Activated T-cell treated with anti-CD3 and anti-CD28 coated beads, Interleukin-2, amount 50 U/mL, for 24 hours (primary cell): ENCODE measurements around the gene ZP3.
"Not testable (repeated sequence)": the region's sequence is repeated elsewhere in the genome, so short reads cannot be mapped to it uniquely, and the experiment has no call there.

Experiments
- DNase-seq: peaks from one replicate; pipeline ENCODE4 v3.0.0-alpha.2; 2020
- H3K27ac Mint-ChIP-seq: 2 replicates; pipeline ENCODE4 v1.8.0; 2020; ENCODE audit warnings: mild to moderate bottlenecking, mixed read lengths
- H3K27me3 Mint-ChIP-seq: 2 replicates; pipeline ENCODE4 v1.8.0; 2020; ENCODE audit warnings: mixed read lengths
- H3K36me3 Mint-ChIP-seq: 2 replicates; pipeline ENCODE4 v1.8.0; 2020; ENCODE audit warnings: low read depth, mixed read lengths
- H3K4me1 Mint-ChIP-seq: 2 replicates; pipeline ENCODE4 v1.8.0; 2020; ENCODE audit warnings: low read depth, mixed read lengths
- H3K4me3 Mint-ChIP-seq: 2 replicates; pipeline ENCODE4 v1.8.0; 2020; ENCODE audit warnings: mild to moderate bottlenecking, moderate library complexity, mixed read lengths
- H3K9me3 Mint-ChIP-seq: 2 replicates; pipeline ENCODE4 v1.8.0; 2020; ENCODE audit warnings: mixed read lengths

Gene ZP3

DNA sequence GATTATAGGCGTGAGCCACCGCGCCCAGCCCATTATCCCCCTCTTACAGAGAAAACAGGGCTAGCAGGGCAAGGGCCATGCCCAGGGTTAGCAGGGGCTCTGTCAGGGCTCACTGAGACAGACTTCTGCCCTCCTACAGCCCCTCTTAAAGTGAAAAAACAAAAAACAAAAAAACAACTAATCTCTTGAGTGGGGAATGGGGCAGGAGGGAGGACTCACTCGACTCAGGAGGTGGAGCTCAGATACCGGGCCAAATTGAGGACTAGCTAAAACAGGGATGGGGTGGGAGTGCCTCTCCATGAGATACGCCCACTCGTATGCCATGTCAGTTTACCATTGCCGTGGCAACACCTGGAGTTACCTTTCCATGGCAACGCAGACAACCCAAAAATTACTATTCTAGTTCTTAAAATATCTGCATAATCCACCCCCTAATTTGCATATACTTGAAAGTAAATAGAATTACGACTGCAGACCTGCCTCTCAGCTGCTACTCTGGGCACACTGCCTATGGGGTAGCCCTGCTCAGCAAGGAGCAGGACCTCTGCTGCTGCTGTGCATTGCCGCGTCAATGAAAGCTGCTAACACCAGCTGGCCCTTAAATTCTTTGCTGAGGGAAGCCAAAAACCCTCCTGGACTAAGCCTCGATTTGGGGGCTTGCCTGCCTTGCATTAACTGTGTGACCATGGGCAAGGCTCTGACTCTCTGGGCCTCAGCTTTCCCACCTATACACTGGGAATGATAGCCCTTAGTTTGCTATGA, 28.6 kb upstream of the ZP3 start:
- no peak for DNase-seq
- no peaks in the 10 kb centered on the region for H3K9me3 Mint-ChIP-seq
- peaks cover 2% of the 10 kb centered on the region for H3K36me3 Mint-ChIP-seq
- no peak overlapping the region for H3K4me3 Mint-ChIP-seq
- no peaks in the 10 kb centered on the region for H3K27me3 Mint-ChIP-seq
- H3K27ac Mint-ChIP-seq, result no peak overlapping the region
- peaks cover 30% of the 10 kb centered on the region for H3K4me1 Mint-ChIP-seq

- Mint-ChIP-seq H3K4me1 (peaks cover 29% of the 10 kb centered on the region), H3K9me3 (no peaks in the 10 kb centered on the region), H3K36me3 (peaks cover 2% of the 10 kb centered on the region), H3K27me3 (no peaks in the 10 kb centered on the region), H3K4me3 (peak overlapping the region; percentile 77), H3K27ac (no peak overlapping the region)
- no peak for DNase-seq
Observed at GRCh38 chr7:76396864-76397263, 27.9 kb upstream of the ZP3 start.

GRCh38 chr7:76397409-76398183, 27.2 kb upstream of the ZP3 start:
- peak overlapping the region; percentile 84 for H3K27ac Mint-ChIP-seq
- no peaks in the 10 kb centered on the region for H3K27me3 Mint-ChIP-seq
- peaks cover 23% of the 10 kb centered on the region for H3K4me1 Mint-ChIP-seq
- H3K4me3 Mint-ChIP-seq, result peak overlapping the region; percentile 77
- H3K36me3 Mint-ChIP-seq, result peaks cover 2% of the 10 kb centered on the region
- no peaks in the 10 kb centered on the region for H3K9me3 Mint-ChIP-seq
- DNase-seq, result peak; percentile 89

DNA sequence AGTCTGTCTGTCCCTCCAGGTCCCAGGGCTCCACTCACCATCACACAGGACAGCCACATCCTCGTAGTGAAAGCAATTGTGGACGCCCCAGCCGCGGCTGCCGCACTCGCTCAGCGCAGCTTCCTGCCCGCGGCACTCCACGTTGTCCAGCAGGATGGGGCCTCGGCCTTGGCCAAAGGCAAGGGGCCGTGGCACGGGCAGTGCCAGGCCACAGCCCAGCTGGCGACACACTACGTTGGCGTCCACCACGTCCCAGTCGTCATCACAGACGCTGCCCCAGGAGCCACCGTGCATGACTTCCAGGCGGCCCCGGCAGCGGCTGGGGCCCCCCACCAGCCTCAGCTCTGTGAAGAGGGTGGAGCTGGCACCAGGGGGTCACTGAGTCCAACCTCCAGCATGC, 24.5 kb upstream of the ZP3 start:
- Mint-ChIP-seq H3K27me3 (no peaks in the 10 kb centered on the region), H3K4me3 (no peak overlapping the region), H3K4me1 (peaks cover 16% of the 10 kb centered on the region), H3K27ac (no peak overlapping the region), H3K9me3 (no peaks in the 10 kb centered on the region), H3K36me3 (peaks cover 2% of the 10 kb centered on the region)
- no peak for DNase-seq

GRCh38 chr7:76403097-76403496, 21.7 kb upstream of the ZP3 start:
- not testable (repeated sequence) for H3K27ac Mint-ChIP-seq, H3K4me1 Mint-ChIP-seq, H3K9me3 Mint-ChIP-seq, H3K4me3 Mint-ChIP-seq, DNase-seq, H3K27me3 Mint-ChIP-seq, H3K36me3 Mint-ChIP-seq

- no peak for DNase-seq
- Mint-ChIP-seq H3K36me3 (no peaks in the 10 kb centered on the region), H3K4me3 (no peak overlapping the region), H3K27ac (no peak overlapping the region), H3K27me3 (no peaks in the 10 kb centered on the region), H3K9me3 (no peaks in the 10 kb centered on the region), H3K4me1 (peaks cover 1% of the 10 kb centered on the region)
Observed at GRCh38 chr7:76403780-76404494, 20.8 kb upstream of the ZP3 start.

- Mint-ChIP-seq H3K4me3 (no peak overlapping the region), H3K4me1 (peaks cover 1% of the 10 kb centered on the region), H3K9me3 (no peaks in the 10 kb centered on the region), H3K27ac (no peak overlapping the region), H3K27me3 (no peaks in the 10 kb centered on the region), H3K36me3 (no peaks in the 10 kb centered on the region)
- DNase-seq, result no peak
Observed at GRCh38 chr7:76405738-76406137, 19.0 kb upstream of the ZP3 start.

DNA sequence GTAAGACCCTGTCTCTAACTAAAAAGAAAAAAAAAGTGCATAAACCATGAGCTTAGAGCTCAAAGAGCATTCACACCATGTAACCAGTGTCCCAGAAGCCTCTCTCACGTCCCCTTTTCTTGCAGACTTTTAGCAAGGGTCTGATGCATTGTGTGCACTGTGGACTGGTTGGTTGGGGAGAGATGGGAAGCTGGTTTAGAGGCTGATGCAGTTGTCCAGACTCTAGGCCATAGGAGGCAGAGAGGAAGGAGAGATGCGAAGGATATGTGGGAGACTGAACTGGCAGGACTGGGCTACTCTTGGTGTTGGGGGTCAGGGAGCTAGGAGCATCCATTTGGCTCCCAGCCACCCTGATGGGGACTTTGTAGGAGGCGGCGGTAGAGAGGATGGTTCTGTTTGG, 17.0 kb upstream of the ZP3 start:
- no peak overlapping the region for H3K4me3 Mint-ChIP-seq
- H3K4me1 Mint-ChIP-seq, result peaks cover 1% of the 10 kb centered on the region
- DNase-seq, result no peak
- no peaks in the 10 kb centered on the region for H3K27me3 Mint-ChIP-seq
- no peak overlapping the region for H3K27ac Mint-ChIP-seq
- no peaks in the 10 kb centered on the region for H3K36me3 Mint-ChIP-seq
- no peaks in the 10 kb centered on the region for H3K9me3 Mint-ChIP-seq

- DNase-seq, result no peak
- H3K4me1 Mint-ChIP-seq, result peaks cover 1% of the 10 kb centered on the region
- no peak overlapping the region for H3K27ac Mint-ChIP-seq
- H3K36me3 Mint-ChIP-seq, result no peaks in the 10 kb centered on the region
- no peaks in the 10 kb centered on the region for H3K27me3 Mint-ChIP-seq
- H3K9me3 Mint-ChIP-seq, result no peaks in the 10 kb centered on the region
- no peak overlapping the region for H3K4me3 Mint-ChIP-seq
Observed at GRCh38 chr7:76408121-76408560, 16.6 kb upstream of the ZP3 start.

DNA sequence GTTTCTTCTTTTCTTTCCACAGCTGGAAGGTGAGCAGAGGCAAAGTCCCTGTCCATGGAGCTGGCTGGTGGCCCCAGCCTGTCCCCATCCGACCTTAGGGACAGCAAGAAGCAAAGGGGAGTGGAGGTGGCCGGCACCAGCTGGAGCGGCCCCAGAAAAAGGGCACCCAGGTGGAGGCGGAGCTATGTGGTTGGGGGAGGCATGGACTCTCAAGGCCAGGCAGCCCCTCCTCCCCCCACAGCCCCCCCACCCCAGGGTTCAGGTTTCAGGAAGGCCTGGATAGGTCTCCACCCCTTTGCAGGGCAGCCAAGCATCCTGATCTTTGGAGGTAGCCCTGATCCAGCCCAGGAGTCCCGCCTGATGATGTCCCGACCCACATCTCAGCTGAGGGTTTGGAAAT, 15.2 kb upstream of the ZP3 start, which contains the start of gene SSC4D:
TSS of gene SSC4D (minus strand) at position 161 of the 400 bp plus-strand sequence. CDS start 5,258 bp downstream, outside the sequence.
- Mint-ChIP-seq H3K4me1 (no peaks in the 10 kb centered on the region), H3K27me3 (no peaks in the 10 kb centered on the region), H3K9me3 (no peaks in the 10 kb centered on the region), H3K4me3 (no peak within 1 kb of the TSS), H3K36me3 (no peaks in the 10 kb centered on the region), H3K27ac (no peak within 1 kb of the TSS)
- no peak for DNase-seq

GRCh38 chr7:76411626-76412025, 13.1 kb upstream of the ZP3 start:
- Mint-ChIP-seq H3K36me3 (no peaks in the 10 kb centered on the region), H3K27me3 (no peaks in the 10 kb centered on the region), H3K4me1 (no peaks in the 10 kb centered on the region), H3K27ac (no peak overlapping the region), H3K9me3 (no peaks in the 10 kb centered on the region), H3K4me3 (no peak overlapping the region)
- DNase-seq, result no peak

DNA sequence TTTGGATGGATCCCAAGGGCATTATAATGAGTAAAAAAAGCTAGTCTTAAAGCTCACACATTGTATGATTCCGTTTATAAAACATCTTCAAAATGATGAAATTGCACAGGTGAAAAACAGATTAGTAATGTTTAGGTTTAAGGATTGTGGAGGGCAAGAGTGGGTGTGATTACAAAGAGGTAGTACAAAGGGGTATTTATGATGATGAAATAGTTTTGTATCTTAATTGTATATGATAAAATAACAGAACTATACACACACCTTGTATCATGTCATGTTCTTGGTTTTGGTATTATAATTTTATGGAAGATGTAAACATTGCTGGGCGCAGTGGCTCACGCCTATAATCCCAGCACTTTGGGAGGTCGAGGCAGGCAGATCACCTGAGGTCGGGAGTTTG, 12.5 kb upstream of the ZP3 start:
- H3K9me3 Mint-ChIP-seq, result no peaks in the 10 kb centered on the region
- H3K4me1 Mint-ChIP-seq, result no peaks in the 10 kb centered on the region

DNA sequence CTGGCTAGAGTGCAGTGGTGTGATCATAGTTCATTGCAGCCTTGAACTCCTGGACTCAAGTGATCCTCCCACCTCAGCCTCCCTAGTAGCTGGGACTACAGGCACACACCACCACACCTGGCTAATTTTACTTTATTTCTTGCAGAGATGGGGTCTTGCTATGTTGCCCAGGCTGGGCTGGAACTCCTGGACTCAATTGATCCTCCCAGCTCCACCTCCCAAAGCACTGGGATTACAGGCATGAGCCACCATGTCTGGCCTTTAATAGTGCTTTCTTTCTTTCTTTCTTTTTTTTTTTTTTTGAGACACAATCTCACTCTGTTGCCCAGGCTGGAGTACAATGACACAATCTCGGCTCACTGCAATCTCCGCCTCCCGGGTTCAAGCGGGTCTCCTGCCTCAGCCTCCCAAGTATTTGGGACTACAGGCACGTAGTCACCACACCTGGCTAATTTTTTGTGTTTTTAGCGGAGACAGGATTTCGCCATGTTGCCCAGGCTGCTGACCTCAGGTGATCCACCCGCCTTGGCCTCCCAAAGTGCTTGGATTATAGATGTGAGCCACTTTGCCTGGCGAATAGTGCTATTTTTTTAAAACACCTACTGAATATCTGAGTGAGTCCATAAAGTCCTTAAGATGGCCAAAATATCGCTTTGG, 7.0 kb upstream of the ZP3 start:
- not testable (repeated sequence) for H3K4me1 Mint-ChIP-seq, H3K36me3 Mint-ChIP-seq, H3K27ac Mint-ChIP-seq, H3K9me3 Mint-ChIP-seq, DNase-seq, H3K27me3 Mint-ChIP-seq, H3K4me3 Mint-ChIP-seq

More for the DNA sequence above, 12.5 kb upstream of the ZP3 start:
- no peak for DNase-seq
- no peak overlapping the region for H3K4me3 Mint-ChIP-seq
- no peaks in the 10 kb centered on the region for H3K27me3 Mint-ChIP-seq
- H3K36me3 Mint-ChIP-seq, result no peaks in the 10 kb centered on the region
- H3K27ac Mint-ChIP-seq, result no peak overlapping the region

DNA sequence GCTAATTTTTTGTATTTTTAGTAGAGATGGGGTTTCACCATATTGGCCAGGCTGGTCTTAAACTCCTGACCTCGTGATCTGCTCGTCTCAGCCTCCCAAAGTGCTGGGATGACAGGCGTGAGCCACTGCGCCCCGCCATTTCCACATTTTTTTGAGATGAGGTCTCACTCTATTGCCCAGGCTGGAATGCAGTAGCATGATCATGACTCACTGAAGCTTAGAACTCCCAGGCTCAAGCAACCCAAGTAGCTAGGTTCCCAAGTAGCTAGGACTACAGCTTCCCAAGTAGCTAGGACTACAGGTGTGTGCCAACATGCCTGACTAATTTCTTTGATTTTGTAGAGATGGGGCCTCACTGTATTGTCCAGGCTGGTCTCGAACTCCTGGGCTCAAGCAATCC, 3.7 kb upstream of the ZP3 start:
- not testable (repeated sequence) for H3K4me3 Mint-ChIP-seq, H3K27me3 Mint-ChIP-seq, H3K36me3 Mint-ChIP-seq, DNase-seq, H3K9me3 Mint-ChIP-seq, H3K27ac Mint-ChIP-seq, H3K4me1 Mint-ChIP-seq
